ENCODE data around the gene YTHDC1. TPM values are rescaled to one million over a fixed set of nuclear protein-coding genes. Genes with fewer than 3 reads are reported as not detected.

YTHDC1 gene
- total and polyA plus RNA-seq, 2 of the 13 experiments (the other 11 are each of a cell fraction or from before 2014, with no cell fraction given), result 37.3 to 56.8 TPM

- TF ChIP-seq ZNF687 (CRISPR knock-in tag; IDR thresholded peaks at IDR 0.05) (no peak), MTA1 (CRISPR knock-in tag; IDR thresholded peaks at IDR 0.05; ENCODE audit: borderline replicate concordance) (no peak), HNF4G (IDR thresholded peaks at IDR 0.05; ENCODE audit: borderline replicate concordance, low read depth, low read length) (no peak), HNF4G (CRISPR knock-in tag; IDR thresholded peaks at IDR 0.05; ENCODE audit: borderline replicate concordance, low read depth) (no peak), CREB1 (IDR thresholded peaks at IDR 0.05) (no peak), CREB1 (CRISPR knock-in tag; IDR thresholded peaks at IDR 0.05) (peak; percentile 63; the same call in 1 of the 2 replicates), ZNF674 (CRISPR knock-in tag; IDR thresholded peaks at IDR 0.05; ENCODE audit: low read depth) (no peak), ZGPAT (CRISPR knock-in tag; IDR thresholded peaks at IDR 0.05) (peak; percentile 71), SOX6 (IDR thresholded peaks at IDR 0.05) (no peak), SOX6 (CRISPR knock-in tag; IDR thresholded peaks at IDR 0.05) (peak; percentile 91), NBN (conservative IDR thresholded peaks at IDR 0.05) (no peak), MAFF (IDR thresholded peaks at IDR 0.05; ENCODE audit: low read depth, low read length) (peak; percentile 88), SP4 (CRISPR knock-in tag; IDR thresholded peaks at IDR 0.05) (no peak), ELF3 (CRISPR knock-in tag; IDR thresholded peaks at IDR 0.05) (peak; percentile 51; the same call in 1 of the 2 replicates), ZNF496 (CRISPR knock-in tag; IDR thresholded peaks at IDR 0.05; ENCODE audit: insufficient replicate concordance) (no peak), RARA (CRISPR knock-in tag; IDR thresholded peaks at IDR 0.05) (peak; percentile 46; the same call in 1 of the 2 replicates), SMAD9 (CRISPR knock-in tag; IDR thresholded peaks at IDR 0.05) (no peak), PBX3 (CRISPR knock-in tag; IDR thresholded peaks at IDR 0.05; ENCODE audit: borderline replicate concordance) (no peak), ZNF136 (CRISPR knock-in tag; IDR thresholded peaks at IDR 0.05; ENCODE audit: low read depth) (no peak), RCOR2 (CRISPR knock-in tag; IDR thresholded peaks at IDR 0.05) (0 out of 2 replicates have a peak, but pooled peaks have one; percentile 51), HMG20A (CRISPR knock-in tag; IDR thresholded peaks at IDR 0.05; ENCODE audit: borderline replicate concordance) (peak; percentile 50; the same call in 1 of the 2 replicates), MED1 (CRISPR knock-in tag; IDR thresholded peaks at IDR 0.05) (peak; percentile 27; the same call in 1 of the 2 replicates)
Measured at GRCh38 chr4:68299492-68300457, 50.1 kb downstream of the YTHDC1 start (continued).
